ENCODE results near the gene BUD31.
"Not testable (repeated sequence)": the region's sequence is repeated elsewhere in the genome, so short reads cannot be mapped to it uniquely, and the experiment has no call there.

Gene BUD31

GRCh38 chr7:99399597-99399996 is 9.2 kb upstream of the BUD31 start:
- no peak for DNase-seq

GRCh38 chr7:99402854-99403253 is 5.9 kb upstream of the BUD31 start:
- DNase-seq = no peak

- DNase-seq = no peak
Observed at GRCh38 chr7:99403764-99404163, 5.0 kb upstream of the BUD31 start.

GRCh38 chr7:99404235-99404976 is 4.4 kb upstream of the BUD31 start:
- no peak for DNase-seq

DNA sequence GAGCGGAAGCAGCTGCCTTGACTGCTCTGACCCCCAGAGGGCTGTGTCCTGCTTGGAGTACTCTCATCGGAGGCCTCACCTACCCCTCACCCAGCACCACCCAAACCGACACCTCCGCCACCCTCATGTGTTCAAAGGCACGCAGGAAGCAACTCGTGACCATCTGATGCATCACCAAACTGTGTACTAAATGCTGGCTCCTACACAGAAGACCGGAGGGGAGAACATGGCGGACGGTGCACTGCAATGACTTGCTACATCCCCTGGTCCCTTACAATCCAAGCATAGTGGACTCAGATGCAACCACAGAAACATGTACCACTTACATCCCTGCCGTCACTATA is 3.8 kb upstream of the BUD31 start:
- no peak for DNase-seq

DNA sequence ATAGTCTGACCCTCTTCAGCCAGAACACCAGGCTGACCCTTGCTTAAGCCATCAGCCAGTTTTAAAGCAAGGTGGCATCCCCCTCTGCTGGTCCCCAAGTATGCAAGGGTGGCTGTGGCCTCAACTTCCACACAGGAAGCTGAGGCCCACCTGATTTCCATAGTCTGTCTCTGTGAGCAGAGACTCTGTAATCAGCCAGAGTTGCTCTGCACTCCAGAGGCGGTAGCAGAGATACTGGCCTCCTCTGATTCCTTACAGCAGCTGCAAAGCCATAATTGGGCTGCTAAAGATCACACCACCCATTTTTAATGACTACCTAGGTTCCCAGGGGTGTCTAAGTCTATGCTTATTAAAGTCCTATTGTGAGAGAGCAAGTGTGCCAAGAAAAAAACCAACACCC is 2.2 kb upstream of the BUD31 start:
- DNase-seq = no peak

DNA sequence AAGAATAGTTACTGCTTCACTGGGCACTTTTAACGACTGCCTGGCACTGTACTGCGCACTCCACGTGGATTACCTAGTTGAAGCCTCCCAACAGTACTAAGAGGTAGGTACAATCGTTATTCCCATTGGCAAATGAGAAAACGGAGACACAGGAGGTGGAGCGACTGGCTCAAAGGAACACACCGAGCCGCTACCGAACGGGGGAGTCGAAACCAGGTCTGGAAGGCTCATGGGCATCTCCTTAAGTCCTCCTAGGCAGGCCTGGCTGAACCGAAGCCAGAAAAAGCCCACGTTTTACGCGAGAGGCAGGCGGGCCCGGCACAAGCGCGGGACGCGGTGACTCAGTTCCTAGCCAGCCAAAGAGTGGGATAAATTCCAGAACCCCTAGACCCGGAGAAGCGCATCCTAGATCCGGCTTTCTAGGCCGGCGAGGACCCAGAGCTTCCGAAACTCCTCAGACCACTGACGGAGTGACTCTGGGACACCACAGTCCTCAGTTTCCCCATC is 844 bp upstream of the BUD31 start:
- DNase-seq = peak; percentile 27

DNA sequence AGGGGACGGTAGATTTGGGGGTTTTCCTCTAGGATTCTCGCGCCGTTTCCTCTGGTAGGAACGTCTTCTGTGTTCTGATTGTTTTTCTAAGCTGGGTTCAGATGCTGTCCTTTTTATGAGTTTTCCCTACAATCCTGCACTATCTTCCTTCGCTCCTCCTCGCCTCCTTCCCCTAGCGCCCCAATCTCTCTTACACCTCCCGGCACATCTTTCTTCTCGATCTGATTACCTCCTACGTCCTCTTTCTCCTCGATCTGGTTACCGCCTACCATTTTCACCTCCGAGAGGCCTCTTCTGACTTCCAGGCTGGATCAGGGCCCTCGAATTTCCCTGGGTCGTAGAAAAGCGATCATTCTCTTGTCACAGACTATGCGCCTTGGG is 413 bp downstream of the BUD31 start:
- no peak for DNase-seq

- no peak for DNase-seq
Observed at GRCh38 chr7:99409806-99410205, 1.0 kb downstream of the BUD31 start.

GRCh38 chr7:99410635-99411034 is 1.9 kb downstream of the BUD31 start:
- DNase-seq = no peak

DNA sequence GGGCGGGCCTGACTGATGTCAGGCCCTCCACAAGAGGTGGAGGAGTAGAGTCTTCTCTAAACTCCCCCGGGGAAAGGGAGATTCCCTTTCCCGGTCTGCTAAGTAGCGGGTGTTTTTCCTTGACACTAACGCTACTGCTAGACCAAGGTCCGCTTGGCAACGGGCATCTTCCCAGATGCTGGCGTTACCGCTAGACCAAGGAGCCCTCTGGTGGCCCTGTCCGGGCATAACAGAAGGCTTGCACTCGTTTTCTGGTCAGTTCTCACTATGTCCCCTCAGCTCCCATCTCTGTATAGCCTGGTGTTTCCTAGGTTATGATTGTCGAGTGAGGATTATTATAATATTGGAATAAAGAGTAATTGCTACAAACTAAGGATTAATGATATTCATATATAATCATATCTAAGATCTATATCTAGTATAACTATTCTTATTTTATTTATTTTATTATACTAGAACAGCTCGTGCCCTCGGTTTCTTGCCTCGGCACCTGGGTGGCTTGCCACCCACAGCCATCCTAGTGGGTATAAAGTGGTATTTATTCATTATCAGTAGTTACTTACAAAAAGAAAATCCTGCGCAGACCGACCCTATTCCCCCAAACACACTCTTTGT is 6.9 kb downstream of the BUD31 start:
- peak; percentile 5 for DNase-seq

DNA sequence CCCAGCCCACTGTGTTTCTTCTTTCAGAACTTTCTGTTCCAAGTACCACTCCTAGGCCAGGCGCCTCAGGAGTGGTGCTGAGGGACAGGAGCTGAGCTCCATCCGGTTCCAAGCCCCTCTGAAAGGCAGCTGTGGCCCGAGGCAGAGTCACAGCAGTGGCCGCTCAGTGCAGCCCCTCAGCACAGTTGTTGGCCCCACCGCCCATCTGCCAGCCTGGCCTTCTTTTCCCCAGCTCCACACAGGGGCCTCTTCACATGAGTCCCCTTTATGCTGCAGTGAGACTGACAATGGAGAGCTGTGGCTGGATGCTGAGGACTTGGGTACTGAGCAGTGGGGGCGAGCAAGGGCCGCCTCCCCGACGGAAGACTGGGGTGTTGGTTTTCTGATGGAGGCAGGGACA is 9.5 kb downstream of the BUD31 start:
- DNase-seq = no peak

DNA sequence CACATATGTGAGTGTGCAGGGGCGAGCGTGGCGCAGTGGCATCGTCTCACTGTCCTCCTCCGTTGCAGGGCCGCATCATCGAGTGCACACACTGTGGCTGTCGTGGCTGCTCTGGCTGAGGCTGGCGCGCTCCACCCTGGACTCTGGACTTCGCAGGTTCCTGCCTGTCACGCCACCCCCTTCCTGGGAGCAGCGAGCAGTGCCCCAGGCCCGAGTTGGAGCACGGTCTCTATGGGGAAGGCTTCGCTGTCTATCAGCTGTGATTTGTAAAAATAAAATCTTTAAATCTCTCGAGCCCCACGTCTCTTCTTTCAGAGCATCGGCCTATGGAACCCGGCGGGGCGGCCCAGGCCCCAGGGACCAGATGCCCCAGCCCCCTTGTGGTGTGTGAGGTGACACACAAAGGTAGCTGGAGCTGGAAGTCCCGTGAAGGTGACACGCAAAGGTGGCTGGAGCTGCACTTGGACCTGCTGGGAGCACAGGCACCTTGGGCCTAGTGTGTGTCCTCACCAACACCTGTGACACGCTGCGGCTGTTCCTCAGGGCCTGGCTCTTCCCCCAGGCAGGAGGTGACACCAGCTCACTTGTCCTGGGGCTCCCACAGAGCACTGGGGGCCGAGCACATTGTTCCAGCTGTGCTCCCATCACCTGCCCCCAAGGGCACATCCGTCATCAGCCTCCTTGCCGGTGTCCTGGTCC is 10.7 kb downstream of the BUD31 start:
- DNase-seq = no peak

DNA sequence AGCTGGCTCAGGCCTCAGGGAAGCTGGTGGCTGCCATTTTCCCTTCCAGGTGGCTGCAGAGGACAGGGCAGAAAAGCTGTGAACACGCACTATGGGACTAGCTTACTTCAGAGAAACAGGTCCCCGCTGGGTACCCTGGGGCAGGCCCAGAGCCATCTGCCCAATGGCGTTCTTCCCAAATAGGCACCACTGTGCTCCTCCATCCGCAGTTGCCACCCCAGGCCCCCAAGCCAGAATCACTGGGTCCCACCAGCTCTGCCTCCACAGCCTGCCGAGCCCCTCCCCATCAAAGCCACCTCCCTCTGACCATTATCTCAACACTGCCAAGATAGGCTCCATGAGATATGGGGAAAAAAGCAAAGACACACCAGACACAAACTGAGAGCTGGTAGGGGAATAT is 11.4 kb downstream of the BUD31 start:
- DNase-seq = no peak

DNA sequence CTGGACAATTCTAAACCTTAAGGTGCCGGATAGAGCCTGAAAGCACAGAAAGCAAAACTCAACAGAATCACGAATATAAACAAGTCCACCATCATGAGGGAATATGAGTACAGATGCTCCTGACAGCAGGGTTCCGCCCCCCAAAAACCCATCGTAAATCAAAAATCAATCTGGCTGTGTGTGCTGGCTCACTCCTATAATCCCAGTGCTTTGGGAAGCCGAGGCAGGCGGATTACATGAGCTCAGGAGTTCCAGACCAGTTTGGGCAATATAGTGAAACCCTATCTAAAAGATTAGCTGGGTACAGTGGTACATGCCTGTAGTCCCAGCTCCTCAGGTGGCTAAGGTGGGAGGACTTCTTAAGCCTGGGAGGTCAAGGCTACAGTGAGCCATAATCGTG is 12.2 kb downstream of the BUD31 start:
- no peak for DNase-seq

GRCh38 chr7:99422186-99422585 is 13.4 kb downstream of the BUD31 start:
- no peak for DNase-seq

- no peak for DNase-seq
Observed at GRCh38 chr7:99422625-99423024, 13.9 kb downstream of the BUD31 start.

DNA sequence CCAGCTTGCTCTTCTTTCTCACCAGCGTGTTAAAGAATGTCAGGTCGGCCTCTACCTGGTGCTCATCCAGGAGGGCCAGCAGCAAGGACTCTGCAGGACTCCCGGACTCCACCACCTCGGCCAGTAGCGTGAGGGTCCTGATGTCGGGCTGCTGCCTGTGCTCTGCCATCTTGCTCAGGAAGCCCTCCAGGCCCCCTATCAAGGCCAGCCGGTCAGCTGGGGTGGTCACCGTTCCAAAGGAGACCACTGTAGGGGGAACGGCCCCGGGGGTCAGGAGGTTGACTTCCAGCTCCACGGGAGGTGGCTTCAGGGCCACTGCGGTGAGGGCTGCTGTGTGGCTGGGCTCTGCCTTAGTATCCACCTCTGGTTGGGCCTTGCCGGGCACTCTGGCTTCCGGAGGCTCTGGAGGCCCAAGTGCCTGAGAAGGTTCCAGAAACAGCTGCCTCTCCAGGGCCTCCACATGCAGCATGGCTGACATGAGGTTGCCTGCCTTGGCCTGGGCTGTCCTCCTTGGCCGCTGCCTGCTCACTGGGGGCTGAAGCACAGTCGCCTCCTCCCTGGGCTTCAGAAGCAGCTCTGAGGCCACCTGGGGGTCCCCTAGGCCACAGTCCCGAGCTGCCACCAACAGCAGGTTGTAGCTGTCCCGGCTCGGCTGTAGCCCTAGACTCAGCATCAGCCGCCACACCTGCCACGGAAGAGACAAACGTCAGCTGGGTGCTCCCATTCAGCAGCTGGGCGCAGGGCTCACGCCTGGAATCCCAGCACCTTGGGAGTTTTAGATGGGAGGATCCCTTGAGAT is 16.4 kb downstream of the BUD31 start:
- no peak for DNase-seq

GRCh38 chr7:99428972-99429566 is 20.3 kb downstream of the BUD31 start:
- no peak for DNase-seq

DNA sequence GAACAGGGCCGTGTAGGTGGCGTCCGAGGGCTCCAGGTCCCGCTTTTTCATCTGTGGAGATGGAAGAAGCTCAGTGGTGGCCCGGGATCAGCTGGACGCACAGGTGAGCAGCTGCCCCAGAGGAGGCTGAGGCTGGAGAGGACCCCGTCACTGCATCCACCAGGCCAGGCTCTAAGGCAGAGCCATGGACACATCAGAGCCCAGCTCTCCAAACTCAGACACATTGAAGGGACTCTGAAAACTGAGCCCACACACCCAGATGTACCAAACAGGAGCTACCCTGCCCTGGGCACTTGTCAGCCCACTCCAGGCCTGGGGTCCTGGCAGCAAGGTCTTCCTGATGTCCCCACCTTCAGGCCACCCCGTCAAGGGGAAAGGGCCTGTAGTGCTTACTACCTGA is 21.0 kb downstream of the BUD31 start:
- no peak for DNase-seq

DNA sequence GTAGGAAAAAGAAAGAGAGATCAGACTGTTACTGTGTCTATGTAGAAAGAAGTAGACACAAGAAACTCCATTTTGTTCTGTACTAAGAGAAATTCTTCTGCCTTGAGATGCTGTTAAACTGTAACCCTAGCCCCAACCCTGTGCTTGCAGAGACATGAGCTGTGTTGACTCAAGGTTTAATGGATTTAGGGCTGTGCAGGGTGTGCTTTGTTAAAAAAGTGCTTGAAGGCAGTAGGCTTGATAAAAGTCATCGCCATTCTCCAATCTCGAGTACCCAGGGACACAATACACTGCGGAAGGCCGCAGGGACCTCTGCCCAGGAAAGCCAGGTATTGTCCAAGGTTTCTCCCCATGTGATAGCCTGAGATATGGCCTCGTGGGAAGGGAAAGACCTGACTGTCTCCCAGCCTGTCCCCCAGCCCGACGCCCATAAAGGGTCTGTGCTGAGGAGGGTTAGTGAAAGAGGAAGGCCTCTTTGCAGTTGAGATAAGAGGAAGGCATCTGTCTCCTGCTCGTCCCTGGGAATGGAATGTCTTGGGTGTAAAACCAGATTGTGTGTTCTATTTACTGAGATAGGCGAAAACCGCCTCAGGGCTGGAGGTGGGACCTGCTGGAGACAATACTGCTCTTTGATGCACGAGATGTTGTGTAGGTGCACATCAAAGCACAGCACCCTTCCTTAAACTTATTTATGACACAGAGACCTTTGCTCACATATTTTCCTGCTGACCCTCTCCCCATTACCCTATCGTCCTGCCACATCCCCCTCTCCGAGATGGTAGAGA is 23.2 kb downstream of the BUD31 start:
- not testable (repeated sequence) for DNase-seq

DNA sequence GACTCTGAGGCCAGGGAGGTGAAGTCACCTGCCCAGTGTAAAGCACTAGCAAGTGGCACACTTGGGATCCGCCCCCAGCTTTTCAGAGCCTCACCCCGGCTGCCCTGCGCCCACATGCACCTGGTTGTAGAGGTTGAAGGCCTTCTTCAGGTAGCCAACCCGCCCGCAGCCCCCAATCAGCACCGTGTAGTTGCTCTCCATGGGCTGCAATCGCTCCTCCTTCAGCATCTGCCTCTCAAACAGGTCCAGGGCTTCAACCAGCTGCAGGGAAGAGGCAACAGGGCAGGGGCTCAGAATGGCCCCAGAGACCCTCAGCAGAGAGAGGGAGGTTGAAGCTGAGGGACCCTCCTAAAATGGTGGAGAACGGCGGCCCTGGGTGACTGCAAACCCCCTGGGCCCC is 24.4 kb downstream of the BUD31 start:
- no peak for DNase-seq
